GM19240 (cell line): ENCODE measurements around the gene ANO10.
"Not testable (repeated sequence)": the region's sequence is repeated elsewhere in the genome, so short reads cannot be mapped to it uniquely, and the experiment has no call there.

ENCODE experiments used
- DNase-seq: peaks from one replicate; pipeline ENCODE4 v3.0.0; 2011; ENCODE audit warnings: low spot score; ENCODE audit not compliant: insufficient read length

ANO10 gene, protein sequence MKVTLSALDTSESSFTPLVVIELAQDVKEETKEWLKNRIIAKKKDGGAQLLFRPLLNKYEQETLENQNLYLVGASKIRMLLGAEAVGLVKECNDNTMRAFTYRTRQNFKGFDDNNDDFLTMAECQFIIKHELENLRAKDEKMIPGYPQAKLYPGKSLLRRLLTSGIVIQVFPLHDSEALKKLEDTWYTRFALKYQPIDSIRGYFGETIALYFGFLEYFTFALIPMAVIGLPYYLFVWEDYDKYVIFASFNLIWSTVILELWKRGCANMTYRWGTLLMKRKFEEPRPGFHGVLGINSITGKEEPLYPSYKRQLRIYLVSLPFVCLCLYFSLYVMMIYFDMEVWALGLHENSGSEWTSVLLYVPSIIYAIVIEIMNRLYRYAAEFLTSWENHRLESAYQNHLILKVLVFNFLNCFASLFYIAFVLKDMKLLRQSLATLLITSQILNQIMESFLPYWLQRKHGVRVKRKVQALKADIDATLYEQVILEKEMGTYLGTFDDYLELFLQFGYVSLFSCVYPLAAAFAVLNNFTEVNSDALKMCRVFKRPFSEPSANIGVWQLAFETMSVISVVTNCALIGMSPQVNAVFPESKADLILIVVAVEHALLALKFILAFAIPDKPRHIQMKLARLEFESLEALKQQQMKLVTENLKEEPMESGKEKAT

DNA sequence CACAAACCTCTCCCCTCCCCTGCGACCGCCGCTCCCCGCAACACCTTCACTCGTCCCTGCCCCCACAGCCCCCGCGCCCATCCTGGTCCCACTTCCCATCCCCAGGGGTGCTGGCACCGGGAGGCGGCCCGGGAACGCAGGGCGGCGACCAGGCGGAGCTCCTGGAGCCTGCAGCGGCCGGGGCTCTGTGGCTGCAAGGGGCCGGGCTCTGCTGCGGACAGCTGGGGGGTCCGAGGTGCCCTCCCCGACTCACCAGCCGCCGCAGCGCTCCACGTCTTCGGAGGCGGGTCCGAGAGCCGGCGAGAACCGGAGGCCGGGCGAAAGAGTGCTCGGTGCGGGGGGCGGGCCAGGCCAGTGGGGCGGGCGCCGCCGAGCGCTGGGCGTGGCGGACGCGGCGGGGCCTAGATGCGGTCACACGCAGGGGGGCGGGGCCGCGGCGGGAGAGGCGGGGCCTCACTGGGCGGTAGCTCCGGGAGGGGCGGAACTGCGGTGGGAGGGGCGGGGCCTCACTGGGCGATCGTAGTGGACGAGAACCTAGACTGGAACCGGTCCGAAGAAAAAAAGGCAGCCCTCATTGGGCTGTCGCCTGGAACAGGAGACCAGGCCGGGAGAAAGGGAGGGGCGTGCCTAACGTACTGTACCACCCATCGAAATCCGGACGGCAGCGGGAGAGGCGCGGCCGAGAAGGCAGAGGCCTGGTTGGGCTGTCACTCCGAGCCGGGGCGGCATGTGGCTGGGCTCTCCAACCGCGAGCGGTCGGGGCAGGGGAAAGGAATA lies at the start of gene ANO10:
ANO10 (minus strand) TSS at position 356 of the 777 bp plus-strand sequence. CDS start 16,159 bp downstream, outside the sequence.
- DNase-seq = peak; percentile 82

DNA sequence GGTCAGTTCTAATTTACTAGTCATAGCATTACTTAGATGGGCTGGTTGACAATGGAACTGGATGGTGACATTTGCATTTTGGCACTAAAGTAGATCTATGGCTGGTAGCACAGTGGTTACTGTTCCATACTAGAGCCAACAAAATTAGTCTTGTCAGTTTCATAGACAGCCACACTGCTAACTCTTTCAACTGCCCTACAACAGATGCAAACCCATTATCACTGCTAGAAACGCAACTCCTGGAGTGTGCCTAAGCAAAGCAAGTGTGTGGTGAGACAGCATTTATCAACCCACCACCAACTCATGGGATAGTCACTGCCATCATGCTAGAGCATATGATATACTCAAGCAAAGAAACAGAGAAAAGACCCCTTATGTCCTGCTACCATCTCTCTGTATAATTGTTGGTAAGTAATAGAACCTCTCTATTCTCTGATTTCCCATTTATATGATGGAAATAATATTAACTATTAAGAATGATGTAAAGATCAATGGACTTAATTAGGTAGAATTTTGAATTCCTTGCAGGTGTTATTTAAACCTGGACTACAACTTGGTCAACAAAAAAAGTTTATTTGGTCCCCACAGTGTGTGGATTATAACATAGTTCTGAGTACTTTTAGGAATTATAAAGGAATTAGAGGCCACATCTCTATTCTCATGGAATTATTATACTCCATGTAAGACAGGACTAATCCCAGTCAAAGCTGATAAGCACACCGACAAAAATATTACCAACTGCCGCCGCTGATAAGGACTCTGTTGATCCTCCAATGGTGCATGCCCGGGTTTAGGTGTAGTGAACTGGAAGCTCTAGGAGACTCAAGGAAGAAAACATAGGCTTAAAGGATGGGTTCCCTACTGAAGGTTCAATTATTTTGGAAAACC lies 49.1 kb upstream of the ANO10 start:
- DNase-seq = no peak

DNA sequence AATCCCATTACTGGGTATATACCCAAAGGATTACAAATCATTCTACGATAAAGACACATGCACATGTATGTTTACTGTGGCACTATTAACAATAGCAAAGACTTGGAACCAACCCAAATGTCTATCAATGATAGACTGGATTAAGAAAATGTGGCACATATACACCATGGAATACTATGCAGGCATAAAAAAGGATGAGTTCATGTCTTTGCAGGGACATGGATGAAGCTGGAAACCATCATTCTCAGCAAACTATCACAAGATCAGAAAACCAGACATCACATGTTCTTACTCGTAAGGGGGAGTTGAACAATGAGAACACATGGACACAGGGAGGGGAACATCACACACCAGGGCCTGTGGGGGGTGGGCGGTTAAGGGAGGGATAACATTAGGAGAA lies 43.2 kb upstream of the ANO10 start:
- not testable (repeated sequence) for DNase-seq

DNA sequence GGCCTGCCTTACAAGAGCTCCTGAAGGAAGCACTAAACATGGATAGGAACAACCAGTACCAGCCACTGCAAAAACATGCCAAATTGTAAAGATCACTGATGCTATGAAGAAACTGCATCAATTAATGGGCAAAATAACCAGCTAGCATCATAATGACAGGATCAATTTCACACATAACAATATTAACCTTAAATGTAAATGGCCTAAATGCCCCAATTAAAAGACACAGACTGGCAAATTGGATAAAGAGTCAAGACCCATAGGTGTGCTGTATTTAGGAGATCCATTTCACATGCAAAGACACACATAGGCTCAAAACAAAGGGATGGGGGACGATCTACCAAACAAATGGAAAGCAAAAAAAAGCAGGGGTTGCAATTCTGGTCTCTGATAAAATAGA lies 39.6 kb upstream of the ANO10 start:
- not testable (repeated sequence) for DNase-seq

DNA sequence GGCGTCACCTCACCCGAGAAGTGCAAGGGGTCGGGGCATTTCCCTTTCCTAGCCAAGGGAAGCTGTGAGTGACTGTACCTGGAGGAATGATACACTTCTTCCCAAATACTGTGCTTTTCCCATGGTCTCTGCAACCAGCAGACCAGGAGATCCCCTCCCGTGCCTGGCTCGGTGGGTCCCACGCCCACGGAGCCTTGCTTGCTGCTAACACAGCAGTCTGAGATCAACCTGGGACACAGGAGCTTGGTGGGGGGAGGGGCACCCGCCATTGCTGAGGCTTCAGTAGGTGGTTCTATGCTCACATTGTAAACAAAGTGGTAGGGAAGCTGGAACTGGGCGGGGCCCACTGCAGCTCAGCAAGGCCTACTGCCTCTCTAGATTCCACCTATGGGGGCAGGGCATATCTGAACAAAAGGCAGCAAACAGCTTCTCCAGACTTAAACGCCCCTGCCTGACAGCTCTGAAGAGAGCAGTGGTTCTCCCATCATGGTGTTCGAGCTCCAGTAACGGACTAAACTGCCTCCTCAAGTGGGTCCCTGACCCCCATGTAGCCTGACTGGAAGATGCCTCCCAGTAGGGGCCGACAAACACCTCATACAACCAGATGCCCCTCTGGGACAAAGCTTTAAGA lies 37.6 kb upstream of the ANO10 start:
- no peak for DNase-seq

GRCh38 chr3:43656390-43656789 lies 34.6 kb upstream of the ANO10 start:
- not testable (repeated sequence) for DNase-seq

- DNase-seq = no peak
Observed at GRCh38 chr3:43650345-43650744, 28.5 kb upstream of the ANO10 start.

DNA sequence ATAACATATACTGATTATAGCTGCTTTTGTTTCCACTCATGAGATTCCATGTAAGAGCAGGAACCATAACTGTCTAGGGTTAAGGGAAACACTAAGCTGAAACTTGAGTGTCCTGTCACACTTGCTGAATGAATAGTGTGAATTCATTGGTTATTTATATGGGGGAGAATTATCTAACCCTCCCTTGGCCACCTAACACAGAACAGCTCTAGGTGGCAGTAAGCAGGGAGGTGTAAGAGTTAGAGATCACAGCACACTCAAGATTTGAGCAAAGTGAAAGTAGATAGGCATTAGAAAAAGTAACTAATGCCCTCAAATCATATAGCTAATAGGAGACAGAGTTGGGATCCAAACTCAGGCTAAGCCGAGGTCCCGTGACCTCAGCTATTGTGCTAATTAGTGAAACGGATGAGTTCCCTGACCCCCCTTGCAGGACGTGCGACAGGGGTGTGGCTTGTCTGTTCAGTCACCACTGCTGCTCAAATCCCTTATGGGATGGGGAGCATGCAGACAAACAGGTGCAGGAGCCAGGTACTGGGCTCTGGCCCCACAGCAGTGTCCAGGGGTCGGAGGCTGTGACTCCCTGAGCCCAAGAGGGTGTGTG lies 27.7 kb upstream of the ANO10 start:
- no peak for DNase-seq

DNA sequence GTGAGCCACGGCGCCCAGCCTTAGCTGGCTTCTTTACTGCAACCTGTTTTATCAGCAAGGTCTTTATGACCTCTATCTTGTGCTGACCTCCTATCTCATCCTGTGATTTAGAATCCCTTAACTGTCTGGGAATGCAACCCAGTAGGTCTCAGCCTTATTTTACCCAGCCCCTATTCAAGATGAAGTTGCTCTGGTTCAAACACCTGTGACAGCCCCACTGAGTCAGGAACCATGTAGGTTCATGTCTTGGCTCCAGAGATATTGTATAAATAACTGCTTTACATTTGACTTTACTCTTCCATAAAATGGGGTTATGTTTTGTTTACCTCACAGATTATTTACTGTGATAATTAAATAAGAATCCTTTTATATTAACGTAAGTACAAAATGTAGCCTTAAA lies 27.1 kb upstream of the ANO10 start:
- DNase-seq = no peak

DNA sequence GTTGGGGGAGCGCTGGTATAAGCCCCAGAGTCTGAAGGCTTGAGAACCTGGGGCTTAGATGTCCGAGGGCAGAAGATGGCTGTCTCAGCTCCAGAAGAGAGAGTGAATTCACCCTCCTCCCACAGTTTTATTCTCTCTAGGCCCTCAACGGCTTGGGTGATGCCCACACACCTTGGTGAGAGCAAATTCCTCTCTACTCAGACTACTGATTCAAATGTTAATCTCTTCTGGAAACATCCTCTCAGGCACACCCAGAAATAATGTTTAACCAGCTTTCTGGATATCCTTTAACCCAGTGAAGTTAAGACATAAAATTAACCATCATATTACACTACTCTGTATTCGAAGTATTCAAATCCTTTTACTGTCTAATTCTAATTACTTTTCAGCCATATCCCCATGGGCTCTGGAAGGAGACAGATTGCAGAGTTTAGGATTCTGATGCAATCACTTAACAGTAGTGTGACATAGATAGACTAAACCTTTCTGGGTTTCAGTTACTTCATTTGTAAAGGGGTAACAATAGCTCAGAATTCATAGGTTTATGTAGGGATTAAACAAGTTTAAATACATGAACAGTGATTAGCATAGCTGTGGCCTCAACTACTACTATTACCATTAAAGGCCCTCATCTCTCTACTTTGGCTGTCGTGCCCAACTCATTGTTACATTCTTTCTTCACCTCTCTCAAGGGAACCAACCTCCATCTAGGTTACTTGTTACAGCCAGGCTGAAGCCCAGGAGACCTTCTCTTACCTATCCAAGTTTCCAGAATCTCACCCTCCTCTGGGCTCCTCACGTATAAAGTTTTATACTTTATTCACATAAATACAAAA lies 25.7 kb upstream of the ANO10 start:
- DNase-seq = no peak

DNA sequence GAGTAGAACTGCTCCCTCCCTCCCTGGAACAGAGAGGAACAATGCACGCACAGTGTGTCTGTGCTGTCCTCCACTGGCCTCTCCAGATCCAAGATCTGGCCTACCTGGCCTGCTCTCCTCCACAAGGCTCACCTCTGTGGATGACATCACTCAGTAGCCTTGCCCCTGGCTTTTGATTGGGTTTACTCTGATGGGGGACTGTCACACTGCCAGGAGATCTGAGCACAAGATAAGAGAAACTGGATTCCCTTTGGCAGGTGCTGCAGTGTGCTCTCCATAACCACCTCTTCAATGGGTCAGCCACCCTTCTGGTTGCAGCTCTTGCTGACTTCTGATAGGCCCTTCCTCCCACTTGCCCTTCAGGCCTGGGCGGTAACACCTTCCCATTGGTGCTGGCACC lies 22.6 kb upstream of the ANO10 start:
- no peak for DNase-seq

DNA sequence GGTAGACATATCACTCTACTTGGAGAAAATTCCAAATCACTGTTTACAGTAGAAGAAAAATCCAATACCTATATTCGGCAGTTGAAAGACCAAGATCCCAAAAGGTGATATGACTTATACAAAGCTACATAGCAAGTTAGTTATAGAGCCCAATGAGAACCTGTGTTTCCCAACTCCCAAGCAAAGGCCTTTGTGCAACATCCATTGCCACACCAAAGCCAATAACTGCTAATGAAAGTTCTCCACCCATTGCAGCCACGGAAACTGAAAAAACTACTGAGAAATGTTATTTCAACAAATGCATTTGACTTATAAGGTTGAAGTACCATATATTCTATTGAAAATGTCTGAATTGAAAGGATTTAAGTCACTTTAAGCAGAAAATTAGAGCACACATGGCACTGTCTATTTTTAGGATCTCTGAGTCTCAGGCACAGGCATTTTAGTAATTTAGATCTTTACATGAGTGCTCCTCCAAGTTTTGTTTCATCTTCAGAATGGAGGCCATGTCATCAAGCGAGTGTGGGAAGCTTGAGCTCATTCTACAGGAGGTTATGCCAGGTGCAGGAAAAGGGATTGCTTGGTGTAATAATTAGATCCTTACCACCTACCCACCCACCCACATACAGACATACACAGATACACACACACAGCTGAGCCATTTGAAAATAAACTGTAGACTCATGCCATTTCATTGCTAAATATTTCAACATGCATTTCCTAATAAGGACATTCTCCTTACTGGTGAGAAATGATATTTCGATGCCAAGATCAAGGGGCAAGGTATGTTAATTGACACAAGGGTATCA lies 19.7 kb upstream of the ANO10 start:
- no peak for DNase-seq

DNA sequence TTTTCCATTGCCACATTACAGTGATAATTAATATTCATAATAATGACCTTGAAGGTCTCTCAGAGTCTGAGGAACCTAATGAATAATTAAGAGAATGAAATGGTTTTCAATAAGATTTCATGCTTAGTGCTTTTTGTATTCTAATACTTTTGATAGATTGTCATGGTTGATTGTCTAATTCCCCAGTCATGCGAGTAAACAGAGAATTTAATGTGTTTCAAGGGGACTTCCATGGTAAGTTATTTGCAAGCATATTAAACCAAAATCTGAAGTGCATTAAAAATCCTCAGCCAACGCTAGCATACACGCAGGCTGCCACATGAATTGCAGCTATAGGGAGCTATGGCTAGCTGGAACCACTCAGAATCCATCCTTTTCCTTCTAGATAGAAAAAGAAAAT lies 18.9 kb upstream of the ANO10 start:
- no peak for DNase-seq

DNA sequence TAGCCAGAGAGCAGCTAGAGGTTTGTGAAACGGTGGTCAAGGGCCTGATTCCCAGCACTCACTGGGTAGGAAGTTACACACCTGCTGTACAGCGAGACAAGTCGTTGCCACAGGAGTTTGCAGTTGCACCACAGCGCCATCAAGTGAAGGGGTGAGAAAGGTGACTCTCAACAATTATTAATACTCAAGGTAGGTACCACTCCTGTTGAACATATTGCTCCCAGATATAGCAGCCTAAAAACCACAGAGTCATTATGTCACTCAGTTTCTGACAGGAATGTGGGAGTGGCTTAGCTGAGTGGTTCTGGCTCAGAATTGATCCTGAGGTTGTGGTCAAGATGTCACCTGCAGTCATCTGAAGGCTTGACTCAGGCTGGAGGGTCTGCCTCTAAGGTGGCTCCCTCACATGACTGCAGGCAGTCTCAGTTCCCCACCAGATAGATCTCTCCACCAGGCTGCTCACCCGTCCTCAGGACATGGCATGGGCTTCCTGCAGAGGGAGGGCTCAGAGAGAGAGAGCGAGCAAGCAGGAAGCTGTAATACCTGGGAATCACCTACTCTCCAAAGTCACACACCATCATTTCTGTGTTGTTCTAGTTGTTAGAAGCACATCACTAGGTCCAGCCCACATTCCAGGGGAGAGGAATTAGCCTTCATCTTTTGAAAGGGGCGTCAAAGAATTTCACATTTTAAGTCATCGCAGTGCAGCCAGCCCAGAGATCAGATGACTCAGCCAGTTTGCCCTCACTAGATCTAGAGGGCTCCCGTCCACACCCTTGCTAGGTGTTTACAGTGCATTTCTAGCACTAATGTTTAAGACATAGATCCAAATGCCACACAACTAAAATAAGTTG lies 17.0 kb upstream of the ANO10 start:
- DNase-seq = no peak

GRCh38 chr3:43637702-43638101 lies 15.9 kb upstream of the ANO10 start:
- no peak for DNase-seq

DNA sequence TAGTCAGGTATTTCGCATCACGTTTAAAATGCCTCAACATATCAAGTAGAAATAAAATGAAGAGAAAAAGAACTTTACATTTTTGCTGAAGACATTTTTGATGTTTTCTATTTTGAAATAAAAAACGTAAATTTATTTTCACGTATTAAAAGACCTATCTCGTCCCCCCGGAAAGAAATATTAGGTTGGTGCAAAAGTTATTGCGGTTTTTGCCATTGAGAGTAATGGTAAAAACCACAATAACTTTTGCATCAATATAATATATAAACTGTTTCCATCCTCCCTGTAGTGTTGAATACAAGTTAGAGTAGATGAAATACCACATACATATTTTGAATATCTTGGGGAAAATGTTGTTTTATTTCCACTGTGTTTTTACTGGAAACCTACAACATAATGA lies 11.2 kb upstream of the ANO10 start:
- no peak for DNase-seq

DNA sequence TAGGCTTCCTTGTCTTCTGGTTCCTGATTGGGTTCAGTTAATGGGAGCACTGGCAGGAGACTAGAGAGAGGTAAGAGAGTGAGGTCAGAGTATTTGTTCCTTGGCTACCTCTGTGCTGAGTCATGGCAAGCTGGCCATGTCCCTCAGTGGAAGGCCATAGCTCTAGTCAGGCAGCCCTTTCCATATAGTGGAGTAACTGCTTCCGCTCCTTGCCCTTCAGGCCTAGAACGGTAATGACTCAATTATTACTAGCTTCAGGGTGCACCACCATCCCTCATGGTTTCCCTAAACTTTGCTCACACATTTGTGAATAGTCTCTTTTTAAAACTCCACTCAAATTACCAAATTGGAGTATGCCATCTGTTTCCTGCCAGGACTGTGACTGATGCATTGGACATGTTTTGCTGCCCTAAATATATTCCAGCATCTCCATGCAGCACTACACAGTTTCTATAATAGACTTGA lies 10.5 kb upstream of the ANO10 start:
- no peak for DNase-seq
